Fibroblast of lung (primary cell): Measurements from ENCODE around the gene SGIP1. TPM values are rescaled to one million over a fixed set of nuclear protein-coding genes. Genes with fewer than 3 reads are reported as not detected.
A peak's percentile ranks its signal among the peaks of the same experiment; 100 is the strongest.

Experiments used
- DNase-seq, 2 donors: peaks; one replicate each; pipeline versions ENCODE4 v3.0.0 to v3.0.0-alpha.2; 2010; ENCODE audit warnings: low read depth in 2 of 2
- H2AFZ ChIP-seq: 2 replicates; pipeline ENCODE4 v1.5.1; 2012; ENCODE audit warnings: low read length, control low read depth, inconsistent platforms
- H3K27ac ChIP-seq: 2 replicates; pipeline ENCODE4 v1.5.1; 2011; ENCODE audit warnings: low read length, control low read depth; ENCODE audit not compliant: insufficient read depth
- H3K27me3 ChIP-seq: 2 replicates; pipeline ENCODE4 v1.5.1; 2011; ENCODE audit warnings: mild to moderate bottlenecking, low read length; ENCODE audit not compliant: control insufficient read depth, insufficient read depth
- H3K36me3 ChIP-seq: 2 replicates; pipeline ENCODE4 v1.5.1; 2011; ENCODE audit warnings: low read length; ENCODE audit not compliant: control insufficient read depth, insufficient read depth
- H3K4me1 ChIP-seq: 2 replicates; pipeline ENCODE4 v1.5.1; 2011; ENCODE audit warnings: low read length; ENCODE audit not compliant: control insufficient read depth, insufficient read depth; ENCODE audit errors: extremely low read depth
- H3K4me2 ChIP-seq: 2 replicates; pipeline ENCODE4 v1.5.1; 2011; ENCODE audit warnings: low read length, control low read depth; ENCODE audit not compliant: insufficient read depth; ENCODE audit errors: extremely low read depth
- H3K4me3 ChIP-seq, 4 experiments: fragments of 200-600 bp in 1 of 4; sonication (generic) in 1 of 4; replicated peaks in 1 of 4; 2 replicates each; pipeline ENCODE4 v1.5.1; 2011 to 2016; ENCODE audit warnings: low read length in 4 of 4, low read depth in 3 of 4, mild to moderate bottlenecking in 3 of 4, control low read depth in 2 of 4, inconsistent platforms in 1 of 4, mixed read lengths in 1 of 4; ENCODE audit not compliant: insufficient read depth in 1 of 4; ENCODE audit errors: control extremely low read depth in 1 of 4
- H3K79me2 ChIP-seq: 2 replicates; pipeline ENCODE4 v1.5.1; 2012; ENCODE audit warnings: mild to moderate bottlenecking, low read length, inconsistent platforms; ENCODE audit not compliant: control insufficient read depth, insufficient read depth
- H3K9ac ChIP-seq: 2 replicates; pipeline ENCODE4 v1.5.1; 2011; ENCODE audit warnings: mild to moderate bottlenecking, low read length, control low read depth; ENCODE audit not compliant: insufficient read depth
- H3K9me3 ChIP-seq: 2 replicates; pipeline ENCODE4 v1.5.1; 2012; ENCODE audit warnings: low read depth, low read length; ENCODE audit not compliant: control insufficient read depth, insufficient read depth
- H4K20me1 ChIP-seq: 2 replicates; pipeline ENCODE4 v1.5.1; 2011; ENCODE audit warnings: low read length; ENCODE audit not compliant: control insufficient read depth, insufficient read depth; ENCODE audit errors: extremely low read depth
- EZH2 ChIP-seq: IDR thresholded peaks from 2 replicates; pipeline ENCODE4 v1.5.1; 2012; ENCODE audit warnings: low read length, control low read depth, mild to moderate bottlenecking; ENCODE audit errors: missing control alignments
- polyA plus RNA-seq, 2 donors: library from polyadenylated mRNA; depleted of rRNA in 1 of 2; stranded (reverse) in 1 of 2; unstranded in 1 of 2; fragments of >200 nt; gene quantifications; 2 replicates each; pipeline ENCODE4 v1.2.1, GENCODE V29; 2011 to 2012; ENCODE audit warnings: missing spikeins in 1 of 2
- total RNA-seq: library from RNA; depleted of rRNA; stranded (reverse); fragments of >200 nt; gene quantifications from 2 replicates; pipeline ENCODE4 v1.2.1, GENCODE V29; 2014
- TF ChIP-seq, protein P1 (sequence below), 2 donors: IDR thresholded peaks in 1 of 2; conservative IDR thresholded peaks in 1 of 2; 1 replicate in 1 of 2; 2 replicates in 1 of 2; pipeline ENCODE4 v1.5.1; 2011 to 2012; ENCODE audit warnings: low read length in 2 of 2, control low read depth in 1 of 2, inconsistent platforms in 1 of 2, low read depth in 1 of 2, mild to moderate bottlenecking in 1 of 2

SGIP1 gene
- total and polyA plus RNA-seq, 2 donors (not counting 1 experiment from before 2014, with no cell fraction given), result 37.8 to 77.6 TPM

DNA sequence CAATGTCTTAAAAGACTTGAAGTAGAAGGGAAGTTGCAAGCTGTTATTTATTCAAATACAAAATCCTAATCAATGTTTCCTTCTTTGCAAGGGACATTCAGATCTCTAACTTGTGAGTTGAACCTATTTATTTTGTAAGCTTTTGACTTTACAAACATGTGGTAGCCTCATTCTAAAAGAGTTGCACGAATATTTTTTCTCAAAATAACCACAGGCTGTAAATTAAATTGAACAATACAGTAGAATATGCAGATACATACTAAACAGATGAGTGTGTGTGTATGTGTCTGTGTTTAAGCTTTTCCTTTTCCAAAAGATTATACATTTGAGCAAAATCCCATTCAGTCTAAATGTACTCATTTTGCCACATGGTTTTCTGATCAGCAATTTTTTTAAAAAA lies 213.5 kb downstream of the SGIP1 start:
- DNase-seq, result peak in 1 of 2 donors; percentile 40
- Histone ChIP-seq H3K79me2 (no peaks in the 10 kb centered on the region), H3K36me3 (no peaks in the 10 kb centered on the region), H3K4me1 (peaks cover 2% of the 10 kb centered on the region), H4K20me1 (no peaks in the 10 kb centered on the region), H3K9ac (no peak overlapping the region), H3K27ac (no peak overlapping the region), H3K9me3 (no peaks in the 10 kb centered on the region), H3K27me3 (no peaks in the 10 kb centered on the region), H3K4me2 (no peak overlapping the region), H3K4me3 (no peak overlapping the region), H2AFZ (no peak overlapping the region)
- no peak for TF ChIP-seq EZH2
- TF ChIP-seq, protein P1, sequence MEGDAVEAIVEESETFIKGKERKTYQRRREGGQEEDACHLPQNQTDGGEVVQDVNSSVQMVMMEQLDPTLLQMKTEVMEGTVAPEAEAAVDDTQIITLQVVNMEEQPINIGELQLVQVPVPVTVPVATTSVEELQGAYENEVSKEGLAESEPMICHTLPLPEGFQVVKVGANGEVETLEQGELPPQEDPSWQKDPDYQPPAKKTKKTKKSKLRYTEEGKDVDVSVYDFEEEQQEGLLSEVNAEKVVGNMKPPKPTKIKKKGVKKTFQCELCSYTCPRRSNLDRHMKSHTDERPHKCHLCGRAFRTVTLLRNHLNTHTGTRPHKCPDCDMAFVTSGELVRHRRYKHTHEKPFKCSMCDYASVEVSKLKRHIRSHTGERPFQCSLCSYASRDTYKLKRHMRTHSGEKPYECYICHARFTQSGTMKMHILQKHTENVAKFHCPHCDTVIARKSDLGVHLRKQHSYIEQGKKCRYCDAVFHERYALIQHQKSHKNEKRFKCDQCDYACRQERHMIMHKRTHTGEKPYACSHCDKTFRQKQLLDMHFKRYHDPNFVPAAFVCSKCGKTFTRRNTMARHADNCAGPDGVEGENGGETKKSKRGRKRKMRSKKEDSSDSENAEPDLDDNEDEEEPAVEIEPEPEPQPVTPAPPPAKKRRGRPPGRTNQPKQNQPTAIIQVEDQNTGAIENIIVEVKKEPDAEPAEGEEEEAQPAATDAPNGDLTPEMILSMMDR (conservative IDR thresholded peaks at IDR 0.05 in 1 of 2, IDR thresholded peaks at IDR 0.05 in 1 of 2; ENCODE audit: low read depth in 1 of 2, low read length in 2 of 2), result no peak

DNA sequence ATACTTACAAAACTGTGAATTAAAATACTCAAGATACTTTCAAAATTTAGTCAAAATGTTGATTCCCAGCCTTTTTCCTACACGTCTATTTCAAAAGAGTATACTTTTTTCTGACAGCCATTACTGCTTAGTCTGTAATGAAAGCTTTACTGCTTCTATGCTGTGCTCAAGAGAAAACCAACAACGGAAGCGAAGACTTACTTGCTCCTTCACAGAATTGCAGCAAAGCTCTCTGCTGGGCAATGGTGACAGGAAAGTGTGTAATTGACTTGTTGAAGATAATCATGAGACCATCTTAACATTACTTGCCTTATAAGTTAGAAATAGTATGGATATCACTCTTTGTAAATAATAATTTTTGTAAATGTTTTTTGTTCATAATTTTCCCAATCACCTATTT lies 216.6 kb downstream of the SGIP1 start:
- Histone ChIP-seq H3K4me1 (peaks cover 4% of the 10 kb centered on the region), H4K20me1 (no peaks in the 10 kb centered on the region), H3K36me3 (no peaks in the 10 kb centered on the region), H3K4me2 (no peak overlapping the region), H3K9me3 (no peaks in the 10 kb centered on the region), H3K4me3 (no peak overlapping the region), H3K27ac (no peak overlapping the region), H3K27me3 (no peaks in the 10 kb centered on the region), H3K9ac (no peak overlapping the region), H2AFZ (no peak overlapping the region), H3K79me2 (no peaks in the 10 kb centered on the region)
- no peak for TF ChIP-seq EZH2
- TF ChIP-seq, protein P1 (conservative IDR thresholded peaks at IDR 0.05 in 1 of 2, IDR thresholded peaks at IDR 0.05 in 1 of 2; ENCODE audit: low read depth in 1 of 2, low read length in 2 of 2), result no peak
- no peak for DNase-seq

DNA sequence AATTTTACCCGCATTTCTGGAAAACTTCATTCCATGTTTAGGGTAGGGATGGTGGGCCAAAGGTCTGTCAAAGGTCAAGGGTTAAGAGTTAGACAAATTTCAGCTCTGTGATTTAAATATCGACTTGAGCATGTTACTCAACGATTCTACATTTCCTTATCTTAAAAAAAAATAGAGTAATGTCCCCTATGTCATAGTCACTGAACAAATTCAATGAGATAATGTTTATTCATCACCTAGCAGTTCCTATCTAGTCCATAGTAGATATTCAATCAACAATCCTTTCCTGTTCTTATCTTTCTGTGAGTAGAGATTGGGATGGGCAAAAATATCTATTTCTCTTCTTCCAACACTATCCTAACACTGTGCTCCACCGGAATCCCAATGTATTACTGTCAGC lies 217.2 kb downstream of the SGIP1 start:
- Histone ChIP-seq H4K20me1 (no peaks in the 10 kb centered on the region), H3K27me3 (no peaks in the 10 kb centered on the region), H3K79me2 (no peaks in the 10 kb centered on the region), H3K4me1 (peaks cover 4% of the 10 kb centered on the region), H3K4me2 (no peak overlapping the region), H3K9ac (no peak overlapping the region), H2AFZ (no peak overlapping the region), H3K36me3 (no peaks in the 10 kb centered on the region), H3K4me3 (no peak overlapping the region), H3K27ac (no peak overlapping the region), H3K9me3 (no peaks in the 10 kb centered on the region)
- TF ChIP-seq, protein P1 (conservative IDR thresholded peaks at IDR 0.05 in 1 of 2, IDR thresholded peaks at IDR 0.05 in 1 of 2; ENCODE audit: low read depth in 1 of 2, low read length in 2 of 2), result no peak
- TF ChIP-seq EZH2, result no peak
- DNase-seq, result no peak
